Measurements from ENCODE around the gene MED12L.

- TF ChIP-seq CTCF (IDR thresholded peaks at IDR 0.05): no peak
- TF ChIP-seq POLR2A (IDR thresholded peaks at IDR 0.05): no peak
Measured at GRCh38 chr3:151320131-151320530, 234.7 kb downstream of the MED12L start.

All from Peyer's patch (tissue), 4 donors.